ENCODE data around the gene R3HCC1L. TPM values are rescaled to one million over a fixed set of nuclear protein-coding genes. Genes with fewer than 3 reads are reported as not detected.

R3HCC1L gene
- polyA plus RNA-seq, 1 donor from 2014 or later, result 15.1 TPM

- Mint-ChIP-seq H3K36me3 (peaks cover 17% of the 10 kb centered on the region), H3K27ac (peak overlapping the region in 2 of 3 donors; percentile 16 to 59), H3K9me3 (no peaks in the 10 kb centered on the region), H3K27me3 (no peaks in the 10 kb centered on the region), H3K4me1 (no peaks in the 10 kb centered on the region), H3K4me3 (no peak overlapping the region)
Measured at GRCh38 chr10:98246911-98247805, 112.7 kb downstream of the R3HCC1L start.

DNA sequence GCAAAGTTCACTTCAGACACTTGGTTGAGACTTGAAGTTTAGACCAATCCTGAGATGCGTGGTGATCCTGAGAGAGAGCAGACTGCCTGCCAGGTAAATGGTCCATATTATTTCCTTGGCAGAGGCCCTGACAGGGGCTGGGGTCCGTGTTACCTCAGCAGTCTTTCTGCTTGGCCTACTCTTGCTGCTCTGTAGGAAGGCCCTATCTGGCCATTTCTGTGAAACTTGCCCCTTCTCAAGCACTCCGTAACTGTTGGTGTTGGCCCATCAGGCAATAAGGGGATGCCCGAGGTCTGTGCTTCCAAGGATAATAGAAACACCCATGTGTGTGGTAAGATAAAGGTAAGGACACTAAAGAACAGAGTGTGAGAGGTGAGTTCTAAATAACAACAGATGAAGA is 113.6 kb downstream of the R3HCC1L start:
- Mint-ChIP-seq H3K27ac (no peak overlapping the region), H3K27me3 (no peaks in the 10 kb centered on the region), H3K9me3 (no peaks in the 10 kb centered on the region), H3K4me3 (no peak overlapping the region), H3K4me1 (no peaks in the 10 kb centered on the region), H3K36me3 (peaks cover 17% of the 10 kb centered on the region)

DNA sequence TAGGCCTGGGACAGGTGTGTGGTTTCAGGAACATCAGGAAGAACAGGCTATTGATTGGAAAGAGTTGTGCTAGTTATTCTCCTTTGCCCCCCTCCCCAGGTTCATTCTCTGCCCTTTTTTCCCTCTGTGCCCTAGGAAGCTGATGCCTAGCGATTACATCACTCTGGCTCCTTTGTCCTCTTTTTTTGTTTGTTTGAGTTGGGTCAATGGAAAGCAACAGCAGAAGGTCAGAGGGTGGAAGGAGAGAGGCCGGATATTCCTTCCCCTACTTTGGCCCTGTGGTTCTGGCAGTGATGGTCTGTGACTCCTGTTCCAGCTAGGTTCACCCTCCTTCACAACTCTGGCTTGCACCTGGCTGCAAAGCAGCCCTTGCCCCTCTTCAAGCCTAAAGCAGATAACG is 114.7 kb downstream of the R3HCC1L start:
- Mint-ChIP-seq H3K27ac (no peak overlapping the region), H3K27me3 (no peaks in the 10 kb centered on the region), H3K4me1 (no peaks in the 10 kb centered on the region), H3K36me3 (peaks cover 16% of the 10 kb centered on the region), H3K4me3 (no peak overlapping the region), H3K9me3 (no peaks in the 10 kb centered on the region)

- H3K36me3 Mint-ChIP-seq, result peaks cover 10% of the 10 kb centered on the region
- H3K27ac Mint-ChIP-seq, result no peak overlapping the region
Measured at GRCh38 chr10:98251399-98251798, 116.9 kb downstream of the R3HCC1L start.

GRCh38 chr10:98252464-98252863 is 118.0 kb downstream of the R3HCC1L start:
- Mint-ChIP-seq H3K9me3 (peaks cover 0 to 2% (median 0%) of the 10 kb centered on the region in 3 donors), H3K4me3 (peak overlapping the region in 1 of 4 donors; percentile 36), H3K27me3 (no peaks in the 10 kb centered on the region), H3K36me3 (peaks cover 9% of the 10 kb centered on the region), H3K4me1 (no peaks in the 10 kb centered on the region), H3K27ac (peak overlapping the region in 1 of 3 donors; percentile 39)

More at GRCh38 chr10:98251399-98251798, 116.9 kb downstream of the R3HCC1L start:
- Mint-ChIP-seq H3K9me3 (peaks cover 0 to under 1% (median 0%) of the 10 kb centered on the region in 3 donors), H3K27me3 (no peaks in the 10 kb centered on the region), H3K4me3 (no peak overlapping the region), H3K4me1 (no peaks in the 10 kb centered on the region)

- H3K4me1 Mint-ChIP-seq, result no peaks in the 10 kb centered on the region
- no peak overlapping the region for H3K27ac Mint-ChIP-seq
- H3K9me3 Mint-ChIP-seq, result peaks cover 0 to 2% (median 0%) of the 10 kb centered on the region in 3 donors
- no peaks in the 10 kb centered on the region for H3K27me3 Mint-ChIP-seq
- H3K4me3 Mint-ChIP-seq, result no peak overlapping the region
- H3K36me3 Mint-ChIP-seq, result peaks cover 5% of the 10 kb centered on the region
Measured at GRCh38 chr10:98253499-98253898, 119.0 kb downstream of the R3HCC1L start.

- Mint-ChIP-seq H3K4me1 (peaks cover 0 to 1% (median 0%) of the 10 kb centered on the region in 3 donors), H3K36me3 (peaks cover 5% of the 10 kb centered on the region), H3K27ac (peak overlapping the region in 1 of 3 donors; percentile 30), H3K27me3 (no peaks in the 10 kb centered on the region), H3K4me3 (no peak overlapping the region), H3K9me3 (peaks cover 0 to 2% (median 0%) of the 10 kb centered on the region in 3 donors)
Measured at GRCh38 chr10:98254234-98254974, 119.9 kb downstream of the R3HCC1L start.

DNA sequence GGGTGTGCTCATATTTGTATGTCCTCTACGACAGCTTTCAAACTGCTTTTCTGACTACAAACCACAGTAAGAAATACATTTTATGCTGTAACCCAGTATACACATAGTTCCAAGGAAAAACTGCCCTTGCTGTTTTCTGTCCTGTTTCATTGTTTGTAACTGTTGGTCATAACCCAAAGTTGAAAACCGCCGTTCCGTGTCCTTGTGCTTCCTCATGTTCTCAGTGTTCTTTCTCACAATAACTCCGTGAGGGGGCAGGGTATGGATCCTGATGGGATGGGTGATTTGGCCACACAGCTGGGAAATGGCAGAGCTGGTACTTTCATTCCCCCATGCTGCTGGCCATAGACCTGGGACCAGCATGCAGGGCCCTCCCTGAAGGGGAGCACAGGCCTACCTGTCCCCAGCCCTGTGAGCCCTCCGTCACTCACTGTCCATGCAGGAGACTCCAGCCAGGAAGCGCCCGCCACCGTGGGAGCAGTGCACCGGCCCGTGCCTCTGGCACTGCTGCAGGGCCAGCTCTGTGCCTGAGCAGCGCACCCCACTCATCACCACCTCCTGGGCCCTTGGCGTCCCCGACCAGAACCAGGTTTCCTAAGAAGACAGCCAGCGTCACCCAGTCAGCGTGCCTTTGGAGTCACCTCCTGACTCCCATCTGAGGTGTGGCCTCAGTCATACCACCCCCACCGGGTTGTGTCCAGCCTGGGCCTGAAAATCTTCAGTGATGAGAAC is 120.9 kb downstream of the R3HCC1L start:
- no peak overlapping the region for H3K4me3 Mint-ChIP-seq
- H3K4me1 Mint-ChIP-seq, result peaks cover 0 to 1% (median 0%) of the 10 kb centered on the region in 3 donors
- H3K27ac Mint-ChIP-seq, result peak overlapping the region in 1 of 3 donors; percentile 59
- H3K36me3 Mint-ChIP-seq, result peaks cover 2% of the 10 kb centered on the region
- no peaks in the 10 kb centered on the region for H3K27me3 Mint-ChIP-seq
- peaks cover 0 to 2% (median 0%) of the 10 kb centered on the region in 3 donors for H3K9me3 Mint-ChIP-seq

DNA sequence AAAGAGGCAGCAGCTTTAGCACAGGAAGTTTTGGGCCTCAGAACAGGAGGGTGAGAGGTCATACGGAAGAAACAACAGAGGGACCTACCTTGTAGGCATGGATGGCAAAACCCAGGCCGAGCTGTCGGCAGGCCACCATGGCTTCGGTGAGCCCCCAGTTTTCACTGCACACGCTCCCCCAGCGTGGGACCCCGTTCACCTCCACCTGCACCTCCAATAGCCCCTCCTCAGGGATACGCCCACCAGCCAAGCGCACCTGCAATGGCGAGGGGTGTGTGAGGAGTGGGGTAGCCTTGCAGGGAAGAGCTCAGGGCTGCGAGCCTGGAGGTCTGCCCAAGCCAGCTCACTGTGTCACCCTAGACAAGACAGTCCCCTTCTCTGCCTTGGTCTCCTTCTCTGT is 122.2 kb downstream of the R3HCC1L start:
- H3K27ac Mint-ChIP-seq, result peak overlapping the region in 2 of 3 donors; percentile 49 to 96

GRCh38 chr10:98257198-98257597 is 122.7 kb downstream of the R3HCC1L start:
- no peaks in the 10 kb centered on the region for H3K36me3 Mint-ChIP-seq
- peaks cover 0 to 2% (median 0%) of the 10 kb centered on the region in 3 donors for H3K9me3 Mint-ChIP-seq
- peak overlapping the region in 1 of 4 donors; percentile 47 for H3K4me3 Mint-ChIP-seq
- no peaks in the 10 kb centered on the region for H3K27me3 Mint-ChIP-seq
- peak overlapping the region in 1 of 3 donors; percentile 96 for H3K27ac Mint-ChIP-seq
- H3K4me1 Mint-ChIP-seq, result peaks cover 0 to 1% (median 0%) of the 10 kb centered on the region in 3 donors

More for the DNA sequence above, 122.2 kb downstream of the R3HCC1L start:
- peaks cover 0 to 2% (median 0%) of the 10 kb centered on the region in 3 donors for H3K9me3 Mint-ChIP-seq
- peaks cover 2% of the 10 kb centered on the region for H3K36me3 Mint-ChIP-seq
- H3K4me3 Mint-ChIP-seq, result no peak overlapping the region
- H3K4me1 Mint-ChIP-seq, result peaks cover 0 to 1% (median 0%) of the 10 kb centered on the region in 3 donors
- no peaks in the 10 kb centered on the region for H3K27me3 Mint-ChIP-seq

GRCh38 chr10:98257961-98258360 is 123.5 kb downstream of the R3HCC1L start:
- Mint-ChIP-seq H3K27me3 (no peaks in the 10 kb centered on the region), H3K27ac (no peak overlapping the region), H3K4me1 (peaks cover 0 to 1% (median 0%) of the 10 kb centered on the region in 3 donors), H3K4me3 (no peak overlapping the region), H3K36me3 (no peaks in the 10 kb centered on the region), H3K9me3 (peaks cover 0 to 2% (median 0%) of the 10 kb centered on the region in 3 donors)

DNA sequence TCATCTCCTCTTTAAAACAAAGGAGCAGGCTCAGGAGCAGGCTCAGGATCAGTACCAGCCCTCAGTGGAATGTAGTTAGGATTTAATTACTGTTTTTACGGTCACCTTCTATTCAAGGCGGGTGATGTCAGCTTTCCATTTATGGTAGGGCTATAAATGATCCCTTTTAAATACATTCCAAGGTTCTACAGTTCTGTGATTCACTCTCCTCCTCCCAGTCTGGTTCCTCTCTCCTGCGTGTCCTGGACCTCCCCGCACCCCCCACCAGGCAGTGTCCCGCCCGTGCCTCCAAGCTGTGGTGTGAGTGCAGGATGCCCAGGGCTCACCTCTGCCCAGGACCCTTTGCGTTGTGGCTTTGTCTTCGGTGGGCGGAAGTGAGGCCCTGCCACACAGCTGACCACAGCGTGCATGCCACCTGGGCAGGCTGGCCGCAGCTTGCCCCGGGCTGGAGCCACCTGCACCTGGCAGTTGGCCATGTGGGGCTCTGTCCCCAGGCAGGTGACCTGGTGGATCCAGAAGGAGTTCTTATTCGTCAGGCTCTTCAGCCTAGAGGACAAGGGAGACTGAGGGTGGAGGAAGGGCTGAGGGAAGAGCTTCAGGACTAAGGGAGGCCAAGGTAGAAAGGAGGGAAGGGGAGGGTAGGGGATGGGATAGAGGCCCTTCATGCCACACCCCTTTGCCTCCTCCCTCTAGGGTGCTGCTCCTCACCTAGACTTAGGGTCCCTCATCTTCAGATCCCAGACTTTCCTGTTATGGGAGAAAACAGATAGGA is 124.4 kb downstream of the R3HCC1L start:
- Mint-ChIP-seq H3K4me3 (no peak overlapping the region), H3K4me1 (peaks cover 0 to 1% (median 0%) of the 10 kb centered on the region in 3 donors), H3K9me3 (peaks cover 0 to 2% (median 0%) of the 10 kb centered on the region in 3 donors), H3K27me3 (no peaks in the 10 kb centered on the region), H3K36me3 (no peaks in the 10 kb centered on the region), H3K27ac (no peak overlapping the region)

GRCh38 chr10:98259606-98260315 is 125.3 kb downstream of the R3HCC1L start:
- Mint-ChIP-seq H3K4me3 (no peak overlapping the region), H3K27ac (no peak overlapping the region), H3K4me1 (peaks cover 0 to 1% (median 0%) of the 10 kb centered on the region in 3 donors), H3K9me3 (peaks cover 0 to 2% (median 0%) of the 10 kb centered on the region in 3 donors), H3K27me3 (no peaks in the 10 kb centered on the region), H3K36me3 (no peaks in the 10 kb centered on the region)
